Loucy (cell line): ENCODE data around the gene CACNA1C.

Experiments used
- H2AFZ ChIP-seq: fragments of 200-600 bp; sonication (generic); 2 replicates; pipeline ENCODE4 v1.6.0; 2016; ENCODE audit warnings: antibody characterized with exemption, mild to moderate bottlenecking, low read length, moderate library complexity
- H3F3A ChIP-seq: fragments of 200-600 bp; 2 replicates; pipeline ENCODE4 v1.6.0; 2016; ENCODE audit warnings: antibody characterized with exemption, low read depth, mild to moderate bottlenecking
- H3K27me3 ChIP-seq: fragments of 200-600 bp; sonication (generic); 2 replicates; pipeline ENCODE4 v1.6.1; 2014; ENCODE audit warnings: low read length, mild to moderate bottlenecking; ENCODE audit not compliant: insufficient read depth, poor library complexity, severe bottlenecking
- H3K36me3 ChIP-seq: fragments of 200-600 bp; sonication (generic); 2 replicates; pipeline ENCODE4 v1.6.1; 2016; ENCODE audit warnings: low read length; ENCODE audit not compliant: insufficient read depth
- H3K4me1 ChIP-seq: fragments of 200-600 bp; sonication (generic); 2 replicates; pipeline ENCODE4 v1.5.1; 2014; ENCODE audit warnings: low read length, mild to moderate bottlenecking; ENCODE audit not compliant: insufficient read depth, poor library complexity, severe bottlenecking
- H3K4me2 ChIP-seq: fragments of 200-600 bp; sonication (generic); 2 replicates; pipeline ENCODE4 v1.6.0; 2014; ENCODE audit warnings: antibody characterized with exemption, low read length, low read depth, mild to moderate bottlenecking; ENCODE audit not compliant: poor library complexity, severe bottlenecking
- H3K4me3 ChIP-seq: fragments of 200-600 bp; sonication (generic); 2 replicates; pipeline ENCODE4 v1.5.1; 2014; ENCODE audit warnings: low read length, mild to moderate bottlenecking, mixed read lengths; ENCODE audit not compliant: poor library complexity, severe bottlenecking
- H3K79me2 ChIP-seq: fragments of 200-600 bp; sonication (generic); 2 replicates; pipeline ENCODE4 v1.6.1; 2014; ENCODE audit warnings: low read length; ENCODE audit not compliant: insufficient read depth
- H3K9ac ChIP-seq: fragments of 200-600 bp; sonication (generic); 2 replicates; pipeline ENCODE4 v1.6.0; 2014; ENCODE audit warnings: mild to moderate bottlenecking, low read depth, low read length, moderate library complexity; ENCODE audit not compliant: poor library complexity, severe bottlenecking
- H3K9me2 ChIP-seq: fragments of 200-600 bp; sonication (generic); replicated peaks from 2 replicates; pipeline ENCODE4 v1.6.1; 2016; ENCODE audit warnings: low read depth, low read length, mixed read lengths
- H3K9me3 ChIP-seq: fragments of 200-600 bp; sonication (generic); 2 replicates; pipeline ENCODE4 v1.6.1; 2014; ENCODE audit warnings: mild to moderate bottlenecking, antibody characterized with exemption, low read length, low read depth; ENCODE audit not compliant: insufficient read depth
- H4K20me1 ChIP-seq: fragments of 200-600 bp; sonication (generic); 2 replicates; pipeline ENCODE4 v1.6.0; 2014; ENCODE audit warnings: antibody characterized with exemption, low read length, mild to moderate bottlenecking; ENCODE audit not compliant: insufficient read depth, poor library complexity, severe bottlenecking
- CTCF ChIP-seq: fragments of 200-600 bp; sonication (generic); conservative IDR thresholded peaks from 2 replicates; pipeline ENCODE4 v1.5.1; 2014; ENCODE audit warnings: mild to moderate bottlenecking, antibody characterized with exemption, low read length
- EZH2phosphoT487 ChIP-seq: fragments of 200-600 bp; IDR thresholded peaks from 2 replicates; pipeline ENCODE4 v1.6.1; 2018; ENCODE audit warnings: antibody characterized with exemption, mild to moderate bottlenecking, moderate library complexity, borderline replicate concordance

The CACNA1C gene

DNA sequence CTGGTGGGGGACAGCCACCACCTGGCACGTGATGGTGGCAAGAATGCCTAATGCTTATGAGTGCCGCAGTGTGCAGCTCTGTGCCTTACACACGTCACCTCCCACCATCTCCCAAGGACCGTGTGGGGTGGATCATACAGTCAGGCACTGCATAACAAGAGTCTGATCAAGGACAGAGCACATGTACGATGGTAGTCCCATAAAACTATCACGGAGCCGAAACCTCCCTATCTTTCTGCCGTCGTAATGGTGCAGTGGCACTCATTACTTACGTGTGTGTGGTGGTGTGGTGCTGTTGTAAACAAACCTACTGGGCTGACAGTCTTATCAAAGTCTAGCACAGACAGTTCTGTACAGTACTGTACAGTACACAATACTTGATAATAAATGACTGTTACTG is 89.3 kb downstream of the CACNA1C start:
- H3K27me3 ChIP-seq = no peaks in the 10 kb centered on the region
- TF ChIP-seq CTCF = no peak
- no peak for TF ChIP-seq EZH2phosphoT487
- H3K4me1 ChIP-seq = no peaks in the 10 kb centered on the region
- no peaks in the 10 kb centered on the region for H3K79me2 ChIP-seq
- H3K9me3 ChIP-seq = no peaks in the 10 kb centered on the region
- no peak overlapping the region for H3K9ac ChIP-seq
- no peak overlapping the region for H2AFZ ChIP-seq
- H3F3A ChIP-seq = no peaks in the 10 kb centered on the region
- no peak overlapping the region for H3K4me2 ChIP-seq
- no peaks in the 10 kb centered on the region for H4K20me1 ChIP-seq
- no peaks in the 10 kb centered on the region for H3K36me3 ChIP-seq
- H3K4me3 ChIP-seq = no peak overlapping the region
- no peaks in the 10 kb centered on the region for H3K9me2 ChIP-seq

DNA sequence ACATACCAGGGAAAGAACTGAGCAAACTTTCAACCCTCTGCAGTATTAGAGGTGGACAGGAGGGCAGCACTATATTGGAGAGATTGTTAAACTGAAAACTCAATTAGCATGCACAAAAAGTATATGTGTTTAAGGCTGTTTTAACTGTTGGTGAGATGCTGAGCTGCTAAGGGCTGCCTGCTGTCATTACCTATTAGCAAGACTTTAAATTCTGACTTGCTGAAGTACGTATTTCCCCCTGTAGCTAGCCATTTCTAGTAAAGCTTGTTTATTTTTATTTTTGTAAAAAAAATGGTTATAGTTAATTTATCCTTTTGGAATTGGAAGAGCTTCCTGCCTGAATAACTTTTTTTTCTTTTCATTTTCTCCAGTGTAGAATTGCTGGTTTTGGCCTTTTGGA is 92.2 kb downstream of the CACNA1C start:
- no peak for TF ChIP-seq CTCF
- TF ChIP-seq EZH2phosphoT487 = no peak
- Histone ChIP-seq H3K9me3 (no peaks in the 10 kb centered on the region), H3K36me3 (no peaks in the 10 kb centered on the region), H2AFZ (no peak overlapping the region), H3K4me1 (no peaks in the 10 kb centered on the region), H3K79me2 (no peaks in the 10 kb centered on the region), H3K9ac (no peak overlapping the region), H3K9me2 (no peaks in the 10 kb centered on the region), H3K27me3 (no peaks in the 10 kb centered on the region), H4K20me1 (no peaks in the 10 kb centered on the region), H3F3A (no peaks in the 10 kb centered on the region), H3K4me2 (no peak overlapping the region), H3K4me3 (no peak overlapping the region)

GRCh38 chr12:2145433-2145998 is 92.7 kb downstream of the CACNA1C start:
- no peak for TF ChIP-seq EZH2phosphoT487
- TF ChIP-seq CTCF = no peak
- Histone ChIP-seq H3K27me3 (no peaks in the 10 kb centered on the region), H3K36me3 (no peaks in the 10 kb centered on the region), H3K9me2 (no peaks in the 10 kb centered on the region), H3K4me1 (no peaks in the 10 kb centered on the region), H2AFZ (no peak overlapping the region), H4K20me1 (no peaks in the 10 kb centered on the region), H3K9me3 (no peaks in the 10 kb centered on the region), H3K4me3 (no peak overlapping the region), H3K79me2 (no peaks in the 10 kb centered on the region), H3K9ac (no peak overlapping the region), H3K4me2 (no peak overlapping the region), H3F3A (no peaks in the 10 kb centered on the region)
